HepG2 (cell line): Measurements from ENCODE around the gene PDE4D. TPM values are rescaled to one million over a fixed set of nuclear protein-coding genes. Genes with fewer than 3 reads are reported as not detected.

Experiments used
- ATAC-seq: fragments of 200-7000 bp; cut with Tn5 transposase; 3 replicates; pipeline ENCODE4 v1.9.1; 2020; ENCODE audit warnings: mild to moderate bottlenecking, moderate library complexity
- BruUV-seq: library from RNA; stranded (reverse); fragments of 400-500 nt; replicated peaks from 2 replicates; lab custom pipeline; 2021; lab: Mats Ljungman, UMichigan
- CTCF ChIA-PET: fragments of 300-600 bp; formaldehyde crosslinking; extraction: SDS; loops from one replicate; lab custom pipeline; 2021; ENCODE audit warnings: low total read pairs, inconsistent platforms, low intra/inter-chr PET ratio; lab: Yijun Ruan, JAX
- POLR2A ChIA-PET: fragments of 350-600 bp; sonication (Branson Sonifier 250); formaldehyde crosslinking; loops from one replicate; lab custom pipeline; 2020; ENCODE audit warnings: antibody characterized with exemption, inconsistent platforms; lab: Yijun Ruan, JAX
- DNase-seq: peaks from one replicate; pipeline ENCODE4 v3.0.0-alpha.2; 2015; ENCODE audit warnings: low spot score
- FAIRE-seq: peaks from 3 replicates; lab custom pipeline; 2011; peaks lifted over from hg19 to GRCh38; lab: Jason Lieb, UNC
- H2AFZ ChIP-seq: one replicate; pipeline ENCODE4 v1.6.1; 2011; ENCODE audit warnings: low read length, inconsistent platforms
- H3K27ac ChIP-seq: fragments of 300-600 bp; 3 replicates; pipeline ENCODE4 v1.8.0; 2011; ENCODE audit warnings: mixed run types, mild to moderate bottlenecking, mixed read lengths, low read length, inconsistent platforms; ENCODE audit not compliant: insufficient read depth; ENCODE audit errors: extremely low read length
- H3K27me3 ChIP-seq, 2 experiments: fragments of 200-600 bp in 1 of 2; 2 replicates in 1 of 2; 3 replicates in 1 of 2; pipeline versions ENCODE4 v1.6.0 to v1.8.0; 2011; ENCODE audit warnings: low read length in 2 of 2, mild to moderate bottlenecking in 2 of 2, moderate library complexity in 2 of 2, inconsistent platforms in 1 of 2; ENCODE audit not compliant: insufficient read depth in 2 of 2, control insufficient read depth in 1 of 2
- H3K36me3 ChIP-seq, 2 experiments: fragments of 200-600 bp in 1 of 2; replicated peaks in 1 of 2; 2 replicates in 1 of 2; 3 replicates in 1 of 2; pipeline versions ENCODE4 v1.5.1 to v1.8.0; 2011; ENCODE audit warnings: low read length in 2 of 2, inconsistent platforms in 1 of 2; ENCODE audit not compliant: insufficient read depth in 2 of 2, control insufficient read depth in 1 of 2
- H3K4me1 ChIP-seq: 2 replicates; pipeline ENCODE4 v1.5.1; 2012; ENCODE audit warnings: low read length, inconsistent platforms; ENCODE audit not compliant: insufficient read depth
- H3K4me2 ChIP-seq: 2 replicates; pipeline ENCODE4 v1.6.0; 2011; ENCODE audit warnings: low read depth, low read length, inconsistent platforms
- H3K4me3 ChIP-seq, 3 experiments: fragments of 200-600 bp in 1 of 3; sonication (generic), shearing (Covaris generic) in 1 of 3; replicated peaks in 1 of 3; 2 replicates each; pipeline ENCODE4 v1.5.1; 2011 to 2016; ENCODE audit warnings: low read length in 3 of 3, inconsistent platforms in 2 of 3, low read depth in 2 of 3, mild to moderate bottlenecking in 2 of 3, control low read depth in 1 of 3, mixed read lengths in 1 of 3; ENCODE audit not compliant: insufficient read depth in 1 of 3
- H3K79me2 ChIP-seq: one replicate; pipeline ENCODE4 v1.6.1; 2011; ENCODE audit warnings: low read length, inconsistent platforms; ENCODE audit not compliant: insufficient read depth
- H3K9ac ChIP-seq: 2 replicates; pipeline ENCODE4 v1.6.0; 2011; ENCODE audit warnings: mild to moderate bottlenecking, low read depth, low read length, inconsistent platforms; ENCODE audit not compliant: insufficient read depth
- H3K9me3 ChIP-seq: 2 replicates; pipeline ENCODE4 v1.5.1; 2012; ENCODE audit warnings: mild to moderate bottlenecking, low read length
- H4K20me1 ChIP-seq: 2 replicates; pipeline ENCODE4 v1.6.0; 2011; ENCODE audit warnings: inconsistent platforms, mild to moderate bottlenecking, low read length, moderate library complexity; ENCODE audit not compliant: insufficient read depth
- BCL6 ChIP-seq: IDR thresholded peaks from 2 replicates; pipeline ENCODE4 v1.6.1; 2016; ENCODE audit warnings: missing genetic modification reagents, missing compliant biosample characterization
- E2F2 ChIP-seq: sonication (generic); formaldehyde crosslinking; IDR thresholded peaks from 2 replicates; pipeline ENCODE4 v1.4.0; 2020; ENCODE audit warnings: missing genetic modification reagents, borderline replicate concordance
- EHMT2 ChIP-seq: fragments of 200-600 bp; sonication (generic); IDR thresholded peaks from 2 replicates; pipeline ENCODE4 v1.7.0; 2017; ENCODE audit warnings: antibody characterized with exemption, low read depth, low read length, borderline replicate concordance
- ELF1 ChIP-seq: sonication (generic); formaldehyde crosslinking; IDR thresholded peaks from 2 replicates; pipeline ENCODE4 v1.4.0; 2020; ENCODE audit warnings: missing genetic modification reagents
- FOSL2 ChIP-seq: sonication (generic); formaldehyde crosslinking; IDR thresholded peaks from 2 replicates; pipeline ENCODE4 v1.4.0; 2020; ENCODE audit warnings: missing genetic modification reagents
- FOXA1 ChIP-seq, 2 experiments: fragments of 450-650 bp in 1 of 2; sonication (generic) in 1 of 2; formaldehyde crosslinking in 1 of 2; IDR thresholded peaks; 2 replicates each; pipeline versions ENCODE4 v1.4.0 to v1.6.1; 2016 to 2020; ENCODE audit warnings: missing genetic modification reagents in 1 of 2
- FOXO1 ChIP-seq: sonication (generic); formaldehyde crosslinking; IDR thresholded peaks from 2 replicates; pipeline ENCODE4 v1.4.0; 2020; ENCODE audit warnings: missing genetic modification reagents
- NCOA1 ChIP-seq: sonication (generic); formaldehyde crosslinking; IDR thresholded peaks from 2 replicates; pipeline ENCODE4 v1.9.0; 2021; ENCODE audit warnings: missing genetic modification reagents
- PREB ChIP-seq: sonication (generic); formaldehyde crosslinking; IDR thresholded peaks from 2 replicates; pipeline ENCODE4 v1.4.0; 2020; ENCODE audit warnings: missing genetic modification reagents
- SOX5 ChIP-seq: IDR thresholded peaks from 2 replicates; pipeline ENCODE4 v1.6.1; 2016; ENCODE audit warnings: borderline replicate concordance
- SRY ChIP-seq: sonication (generic); formaldehyde crosslinking; IDR thresholded peaks from 2 replicates; pipeline ENCODE4 v1.8.0; 2022; ENCODE audit warnings: mild to moderate bottlenecking, missing genetic modification reagents
- ZMYM2 ChIP-seq: sonication (generic); formaldehyde crosslinking; IDR thresholded peaks from 2 replicates; pipeline ENCODE4 v1.8.0; 2022; ENCODE audit warnings: mild to moderate bottlenecking, missing genetic modification reagents
- ZNF234 ChIP-seq: sonication (generic); formaldehyde crosslinking; conservative IDR thresholded peaks from 2 replicates; pipeline ENCODE4 v1.5.1; 2020; ENCODE audit warnings: mild to moderate bottlenecking, missing genetic modification reagents
- ZNF772 ChIP-seq: sonication (generic); formaldehyde crosslinking; IDR thresholded peaks from 2 replicates; pipeline ENCODE4 v1.5.0; 2020; ENCODE audit warnings: mild to moderate bottlenecking, missing genetic modification reagents
- WGBS: methylation state at CpG from one replicate; pipeline ENCODE4 v1.1.6; 2017; ENCODE audit warnings: low lambda C conversion rate; 5-methylcytosine and 5-hydroxymethylcytosine counted together
- in situ Hi-C: cut with HindIII; loops from 2 replicates; pipeline ENCODE4 v1.10.0; 2017; ENCODE audit warnings: low pct_unique_long_range_greater_than_20kb; ENCODE audit not compliant: extremely low pct_ligation_motif_present
- intact Hi-C: fragments of 100-400 bp; cut with micrococcal nuclease; formaldehyde crosslinking; loops from one replicate; pipeline ENCODE4 v1.10.0; 2022; ENCODE audit not compliant: unreplicated experiment
- polyA plus RNA-seq, 8 experiments: library from polyadenylated mRNA; depleted of rRNA in 3 of 8; stranded (reverse) in 7 of 8; unstranded in 1 of 8; fragments of >200 nt; fragmentation: Illumina TruSeq in 4 of 8; extraction: Trizol in 4 of 8; gene quantifications; 2 replicates each; pipeline versions ENCODE4 v1.2.1 to v1.2.3, GENCODE V29; 2011 to 2016; ENCODE audit warnings: low read depth in 4 of 8, missing spikeins in 1 of 8, mixed read lengths in 1 of 8; ENCODE audit not compliant: insufficient read depth in 1 of 8
- total RNA-seq, 5 experiments: library from RNA; depleted of rRNA; stranded (reverse); fragments of >200 nt; fragmentation: Illumina TruSeq; extraction: Trizol; gene quantifications; 2 replicates each; pipeline ENCODE4 v1.2.3, GENCODE V29; 2016; ENCODE audit warnings: low read depth in 1 of 5
- TF ChIP-seq, protein P1 (sequence below): sonication (generic); formaldehyde crosslinking; IDR thresholded peaks from 2 replicates; pipeline ENCODE4 v1.4.0; 2020; ENCODE audit warnings: missing genetic modification reagents
- TF ChIP-seq, protein P2 (sequence below): sonication (generic); formaldehyde crosslinking; IDR thresholded peaks from 2 replicates; pipeline ENCODE4 v1.5.0; 2020; ENCODE audit warnings: mild to moderate bottlenecking, missing genetic modification reagents, moderate library complexity

PDE4D gene
- total and polyA plus RNA-seq, 2 of the 13 experiments (the other 11 are each of a cell fraction or from before 2014, with no cell fraction given) = 7.0 to 12.2 TPM

DNA sequence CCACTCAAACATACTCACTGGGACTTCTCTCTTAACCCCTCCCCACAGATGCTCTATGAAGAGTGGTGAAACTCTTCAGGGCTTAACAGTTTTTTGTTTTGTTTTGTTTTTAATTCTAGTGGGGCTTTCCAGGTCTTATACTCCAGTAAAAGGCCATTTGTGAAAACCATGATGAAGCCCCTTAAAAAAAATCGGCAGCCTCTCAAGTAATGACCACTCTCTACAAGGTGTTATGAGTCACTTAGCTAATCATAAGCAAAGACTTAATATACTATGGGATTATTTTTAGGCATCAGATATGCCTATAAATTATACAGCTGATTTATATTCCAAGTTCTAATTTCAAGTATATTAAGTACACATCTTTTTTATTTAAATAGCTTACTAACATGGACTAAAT, 702.8 kb downstream of the PDE4D start:
- intact Hi-C loops = no loop called here
- Histone ChIP-seq H3K4me3 (no peak overlapping the region), H3K9me3 (no peaks in the 10 kb centered on the region), H2AFZ (no peak overlapping the region), H4K20me1 (no peaks in the 10 kb centered on the region), H3K4me1 (no peaks in the 10 kb centered on the region; the same call in 1 of the 2 replicates), H3K27me3 (no peaks in the 10 kb centered on the region), H3K9ac (no peak overlapping the region), H3K4me2 (no peak overlapping the region), H3K27ac (no peak overlapping the region), H3K36me3 (no peaks in the 10 kb centered on the region), H3K79me2 (no peaks in the 10 kb centered on the region)
- BruUV-seq = no TSS peak
- no peak for FAIRE-seq
- POLR2A ChIA-PET = no interaction called here
- 18% methylated on average over 1 of the region's 1 CpG for WGBS
- CTCF ChIA-PET = interaction anchor here (1.1 to 3.2 kb wide), 3 partner anchors 177 to 189 kb away, joined by 4 to 23 read pairs (median 4); no protein-coding TSS in a partner anchor
- DNase-seq = no peak
- ATAC-seq = no peak
- in situ Hi-C loops = loop anchor here (5.0 kb wide), 1 partner anchor 177 kb away; no protein-coding TSS in a partner anchor
- TF ChIP-seq ZNF234 (CRISPR knock-in tag) = no peak
- TF ChIP-seq ELF1 (CRISPR knock-in tag) = no peak
- TF ChIP-seq E2F2 = no peak
- TF ChIP-seq FOSL2 (CRISPR knock-in tag) = no peak
- TF ChIP-seq SOX5 (CRISPR knock-in tag) = no peak
- TF ChIP-seq NCOA1 (CRISPR knock-in tag) = no peak
- TF ChIP-seq PREB = no peak
- TF ChIP-seq BCL6 = no peak
- no peak for TF ChIP-seq ZMYM2
- TF ChIP-seq ZNF772 (CRISPR knock-in tag) = no peak
- no peak for TF ChIP-seq FOXA1 (IDR thresholded peaks at IDR 0.05)
- no peak for TF ChIP-seq FOXA1 (CRISPR knock-in tag; IDR thresholded peaks at IDR 0.05)
- no peak for TF ChIP-seq FOXO1 (CRISPR knock-in tag)
- TF ChIP-seq, protein P1, sequence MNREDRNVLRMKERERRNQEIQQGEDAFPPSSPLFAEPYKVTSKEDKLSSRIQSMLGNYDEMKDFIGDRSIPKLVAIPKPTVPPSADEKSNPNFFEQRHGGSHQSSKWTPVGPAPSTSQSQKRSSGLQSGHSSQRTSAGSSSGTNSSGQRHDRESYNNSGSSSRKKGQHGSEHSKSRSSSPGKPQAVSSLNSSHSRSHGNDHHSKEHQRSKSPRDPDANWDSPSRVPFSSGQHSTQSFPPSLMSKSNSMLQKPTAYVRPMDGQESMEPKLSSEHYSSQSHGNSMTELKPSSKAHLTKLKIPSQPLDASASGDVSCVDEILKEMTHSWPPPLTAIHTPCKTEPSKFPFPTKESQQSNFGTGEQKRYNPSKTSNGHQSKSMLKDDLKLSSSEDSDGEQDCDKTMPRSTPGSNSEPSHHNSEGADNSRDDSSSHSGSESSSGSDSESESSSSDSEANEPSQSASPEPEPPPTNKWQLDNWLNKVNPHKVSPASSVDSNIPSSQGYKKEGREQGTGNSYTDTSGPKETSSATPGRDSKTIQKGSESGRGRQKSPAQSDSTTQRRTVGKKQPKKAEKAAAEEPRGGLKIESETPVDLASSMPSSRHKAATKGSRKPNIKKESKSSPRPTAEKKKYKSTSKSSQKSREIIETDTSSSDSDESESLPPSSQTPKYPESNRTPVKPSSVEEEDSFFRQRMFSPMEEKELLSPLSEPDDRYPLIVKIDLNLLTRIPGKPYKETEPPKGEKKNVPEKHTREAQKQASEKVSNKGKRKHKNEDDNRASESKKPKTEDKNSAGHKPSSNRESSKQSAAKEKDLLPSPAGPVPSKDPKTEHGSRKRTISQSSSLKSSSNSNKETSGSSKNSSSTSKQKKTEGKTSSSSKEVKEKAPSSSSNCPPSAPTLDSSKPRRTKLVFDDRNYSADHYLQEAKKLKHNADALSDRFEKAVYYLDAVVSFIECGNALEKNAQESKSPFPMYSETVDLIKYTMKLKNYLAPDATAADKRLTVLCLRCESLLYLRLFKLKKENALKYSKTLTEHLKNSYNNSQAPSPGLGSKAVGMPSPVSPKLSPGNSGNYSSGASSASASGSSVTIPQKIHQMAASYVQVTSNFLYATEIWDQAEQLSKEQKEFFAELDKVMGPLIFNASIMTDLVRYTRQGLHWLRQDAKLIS = no peak
- no peak for TF ChIP-seq SRY (CRISPR knock-in tag)
- TF ChIP-seq EHMT2 = no peak
- TF ChIP-seq, protein P2, sequence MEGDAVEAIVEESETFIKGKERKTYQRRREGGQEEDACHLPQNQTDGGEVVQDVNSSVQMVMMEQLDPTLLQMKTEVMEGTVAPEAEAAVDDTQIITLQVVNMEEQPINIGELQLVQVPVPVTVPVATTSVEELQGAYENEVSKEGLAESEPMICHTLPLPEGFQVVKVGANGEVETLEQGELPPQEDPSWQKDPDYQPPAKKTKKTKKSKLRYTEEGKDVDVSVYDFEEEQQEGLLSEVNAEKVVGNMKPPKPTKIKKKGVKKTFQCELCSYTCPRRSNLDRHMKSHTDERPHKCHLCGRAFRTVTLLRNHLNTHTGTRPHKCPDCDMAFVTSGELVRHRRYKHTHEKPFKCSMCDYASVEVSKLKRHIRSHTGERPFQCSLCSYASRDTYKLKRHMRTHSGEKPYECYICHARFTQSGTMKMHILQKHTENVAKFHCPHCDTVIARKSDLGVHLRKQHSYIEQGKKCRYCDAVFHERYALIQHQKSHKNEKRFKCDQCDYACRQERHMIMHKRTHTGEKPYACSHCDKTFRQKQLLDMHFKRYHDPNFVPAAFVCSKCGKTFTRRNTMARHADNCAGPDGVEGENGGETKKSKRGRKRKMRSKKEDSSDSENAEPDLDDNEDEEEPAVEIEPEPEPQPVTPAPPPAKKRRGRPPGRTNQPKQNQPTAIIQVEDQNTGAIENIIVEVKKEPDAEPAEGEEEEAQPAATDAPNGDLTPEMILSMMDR (CRISPR knock-in tag) = no peak
- TF ChIP-seq, all 625 proteins: peak for 0
